Naive thymus-derived CD4-positive, alpha-beta T cell (primary cell): ENCODE measurements around the gene DND1. TPM values are rescaled to one million over a fixed set of nuclear protein-coding genes. Genes with fewer than 3 reads are reported as not detected.

Experiments
- ATAC-seq: fragments of 150-1000 bp; cut with Tn5 transposase; 2 replicates; pipeline ENCODE4 v1.10.0; 2021; ENCODE audit warnings: mild to moderate bottlenecking, moderate library complexity
- CTCF ChIA-PET: fragments of 350-600 bp; sonication (Branson Sonifier 250); formaldehyde crosslinking; loops from one replicate; lab custom pipeline; 2021; ENCODE audit warnings: antibody characterized with exemption; lab: Charles Lee
- POLR2A ChIA-PET: fragments of 350-600 bp; sonication (Branson Sonifier 250); formaldehyde crosslinking; loops from one replicate; lab custom pipeline; 2021; ENCODE audit warnings: antibody characterized with exemption, inconsistent platforms; lab: Charles Lee
- DNase-seq, 9 donors: peaks; one replicate each; pipeline versions ENCODE4 v3.0.0 to v3.0.0-alpha.2; 2020 to 2022; ENCODE audit warnings: mixed read lengths in 1 of 9
- H3K27ac ChIP-seq: one replicate; pipeline ENCODE4 v1.7.0; 2013; ENCODE audit warnings: mild to moderate bottlenecking, low read depth, low read length, moderate library complexity
- H3K27me3 ChIP-seq, 2 donors: one replicate each; pipeline ENCODE4 v1.7.0; 2013; ENCODE audit warnings: low read length in 2 of 2, mild to moderate bottlenecking in 2 of 2, moderate library complexity in 2 of 2; ENCODE audit not compliant: control insufficient read depth in 2 of 2, insufficient read depth in 2 of 2
- H3K36me3 ChIP-seq, 3 experiments: 1 replicate in 2 of 3; 2 replicates in 1 of 3; pipeline ENCODE4 v1.7.0; 2013; ENCODE audit warnings: low read length in 3 of 3, mild to moderate bottlenecking in 3 of 3, moderate library complexity in 1 of 3; ENCODE audit not compliant: insufficient read depth in 3 of 3, control insufficient read depth in 2 of 3
- H3K4me1 ChIP-seq, 2 donors: one replicate each; pipeline ENCODE4 v1.7.0; 2013; ENCODE audit warnings: low read length in 2 of 2, mild to moderate bottlenecking in 2 of 2, moderate library complexity in 1 of 2; ENCODE audit not compliant: control insufficient read depth in 2 of 2, insufficient read depth in 2 of 2
- H3K4me3 ChIP-seq: 2 replicates; pipeline ENCODE4 v1.7.0; 2013; ENCODE audit warnings: mild to moderate bottlenecking, low read length
- H3K9me3 ChIP-seq, 3 experiments: 1 replicate in 2 of 3; 2 replicates in 1 of 3; pipeline ENCODE4 v1.7.0; 2013; ENCODE audit warnings: low read length in 3 of 3; ENCODE audit not compliant: control insufficient read depth in 2 of 3
- H3K27ac Mint-ChIP-seq, 9 donors: one replicate each; pipeline ENCODE4 v1.8.0; 2020 to 2022; ENCODE audit warnings: mixed read lengths in 9 of 9, mild to moderate bottlenecking in 8 of 9, moderate library complexity in 5 of 9, inconsistent platforms in 2 of 9
- H3K27me3 Mint-ChIP-seq, 5 donors: one replicate each; pipeline ENCODE4 v1.8.0; 2021 to 2022; ENCODE audit warnings: mixed read lengths in 5 of 5, mild to moderate bottlenecking in 1 of 5
- H3K36me3 Mint-ChIP-seq, 5 donors: one replicate each; pipeline ENCODE4 v1.8.0; 2020 to 2022; ENCODE audit warnings: mixed read lengths in 5 of 5, mild to moderate bottlenecking in 3 of 5, inconsistent platforms in 1 of 5
- H3K4me1 Mint-ChIP-seq, 7 donors: one replicate each; pipeline ENCODE4 v1.8.0; 2020 to 2022; ENCODE audit warnings: mixed read lengths in 7 of 7, mild to moderate bottlenecking in 3 of 7, inconsistent platforms in 1 of 7
- H3K4me3 Mint-ChIP-seq, 10 donors: one replicate each; pipeline ENCODE4 v1.8.0; 2020 to 2022; ENCODE audit warnings: mild to moderate bottlenecking in 10 of 10, mixed read lengths in 10 of 10, moderate library complexity in 6 of 10, inconsistent platforms in 2 of 10
- H3K9me3 Mint-ChIP-seq, 11 donors: one replicate each; pipeline ENCODE4 v1.8.0; 2020 to 2022; ENCODE audit warnings: mixed read lengths in 11 of 11, mild to moderate bottlenecking in 4 of 11, inconsistent platforms in 1 of 11, moderate library complexity in 1 of 11
- intact Hi-C, 2 donors: fragments of 100-400 bp; cut with micrococcal nuclease; formaldehyde crosslinking; loops; one replicate each; pipeline ENCODE4 v1.15.1; 2023
- polyA plus RNA-seq, 2 donors: library from polyadenylated mRNA; unstranded; fragments of 300-500 nt; fragmentation: Illumina TruSeq; gene quantifications; one replicate each; pipeline ENCODE4 v1.2.3, GENCODE V29; 2021
- total RNA-seq, 6 experiments: library from RNA in 5 of 6; stranded (reverse) in 5 of 6; gene quantifications; 1 replicate in 5 of 6; 2 replicates in 1 of 6; pipeline ENCODE4 v1.2.3 and lab custom pipeline; 2021 to 2026

DND1 gene
- total and polyA plus RNA-seq, 7 experiments from 2014 or later: 0.15 to 5.0 (median 2.7) TPM; not detected in 1

DNA sequence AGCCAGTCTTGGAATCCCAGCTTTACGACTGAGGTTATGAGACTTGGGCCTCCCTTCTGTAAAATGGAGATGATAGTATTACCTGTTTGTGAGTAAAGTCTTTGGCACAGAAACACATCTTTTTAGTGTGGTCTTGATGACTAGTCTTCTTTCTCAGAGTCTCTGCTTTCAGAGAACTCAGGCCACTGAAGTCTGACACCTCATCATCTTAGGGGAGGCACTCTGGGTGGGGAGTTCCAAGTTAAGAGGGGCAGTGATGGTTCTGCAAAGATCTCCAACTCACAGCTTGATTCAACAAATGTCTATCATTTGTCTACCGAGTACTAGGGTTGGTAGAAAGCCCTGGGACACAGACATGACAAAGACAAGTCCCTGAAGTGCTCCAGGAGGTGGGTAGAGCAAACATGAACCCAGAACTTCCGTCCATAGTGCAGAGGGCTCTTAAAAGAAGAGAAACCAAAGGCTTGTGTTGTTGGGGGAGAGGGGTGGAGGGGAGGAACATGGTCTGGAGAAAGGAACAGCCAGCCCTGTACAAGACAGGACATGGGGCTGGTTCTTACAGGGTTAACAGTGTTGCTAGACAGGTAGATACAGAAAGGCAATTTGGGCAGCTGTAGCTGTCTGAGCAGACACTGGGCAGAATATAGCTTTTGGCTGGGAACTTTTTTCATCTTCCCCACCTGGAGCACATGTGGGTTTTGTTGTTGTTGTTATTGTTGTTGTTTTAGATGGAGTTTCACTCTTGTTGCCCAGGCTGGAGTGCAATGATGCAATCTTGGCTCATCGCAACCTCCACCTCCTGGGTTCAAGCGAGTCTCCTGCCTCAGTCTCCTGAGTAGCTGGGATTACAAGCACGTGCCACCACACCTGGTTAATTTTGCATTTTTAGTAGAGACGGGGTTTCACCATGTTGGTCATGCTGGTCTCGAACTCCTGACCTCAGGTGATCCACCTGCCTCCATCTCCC, 37.8 kb downstream of the DND1 start:
- Mint-ChIP-seq H3K36me3 (peaks cover 0 to 8% (median 0%) of the 10 kb centered on the region in 5 donors), H3K4me1 (peaks cover 26 to 58% (median 43%) of the 10 kb centered on the region in 7 donors), H3K4me3 (no peak overlapping the region), H3K9me3 (no peaks in the 10 kb centered on the region), H3K27ac (peak overlapping the region in 3 of 9 donors; percentile 26 to 77 (median 38)), H3K27me3 (peaks cover 0 to 26% (median 0%) of the 10 kb centered on the region in 5 donors)
- no peak overlapping the region for H3K27ac ChIP-seq
- H3K27me3 ChIP-seq: no peaks in the 10 kb centered on the region
- no peaks in the 10 kb centered on the region for H3K36me3 ChIP-seq
- POLR2A ChIA-PET: interaction anchor here (0.8 to 2.7 kb wide), 6 partner anchors 9 to 88 kb away, joined by 3 to 12 read pairs (median 6); partner anchors contain the start of genes IK and NDUFA2
- H3K4me3 ChIP-seq: no peak overlapping the region
- peaks cover 6 to 15% of the 10 kb centered on the region in 2 donors for H3K4me1 ChIP-seq
- intact Hi-C loops: loop anchor here (1.0 to 5.0 kb wide), 6 partner anchors 88 to 1438 kb away; partner anchors contain the start of genes EIF4EBP3 (in 1 of the 2), PURA (in 1 of the 2) and SIL1 (in 1 of the 2)
- CTCF ChIA-PET: interaction anchor here (0.8 to 1.8 kb wide), 8 partner anchors 13 to 272 kb away, joined by 3 to 12 read pairs (median 4); partner anchors contain the start of gene EIF4EBP3
- DNase-seq: no peak
- no peaks in the 10 kb centered on the region for H3K9me3 ChIP-seq
- no peak for ATAC-seq

DNA sequence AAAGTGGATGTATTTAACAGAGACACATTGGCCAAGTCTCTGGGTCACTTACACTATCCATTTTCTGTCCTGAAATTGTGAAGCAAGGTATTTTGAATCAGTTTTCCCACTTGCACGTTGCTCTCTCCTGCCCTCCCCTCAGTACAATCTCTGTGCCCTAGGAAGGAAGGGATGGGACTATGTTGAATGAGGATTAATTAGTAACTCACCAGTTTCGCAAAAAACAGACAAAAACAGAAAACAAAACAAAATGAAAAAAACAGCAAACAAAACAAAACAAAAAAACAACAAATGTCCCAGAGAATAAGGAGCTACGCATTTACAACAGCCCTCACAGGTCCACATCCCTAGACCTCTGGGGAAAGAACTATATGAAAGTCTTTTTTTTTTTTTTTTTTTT, 39.3 kb downstream of the DND1 start:
- Histone ChIP-seq H3K9me3 (no peaks in the 10 kb centered on the region), H3K4me3 (no peak overlapping the region), H3K27ac (no peak overlapping the region), H3K4me1 (peaks cover 0 to 9% of the 10 kb centered on the region in 2 donors), H3K36me3 (no peaks in the 10 kb centered on the region), H3K27me3 (no peaks in the 10 kb centered on the region)
- Mint-ChIP-seq H3K9me3 (no peaks in the 10 kb centered on the region), H3K27ac (peak overlapping the region in 2 of 9 donors; percentile 2 to 54), H3K27me3 (peaks cover 0 to 26% (median 0%) of the 10 kb centered on the region in 5 donors), H3K4me3 (peak overlapping the region in 9 of 10 donors; percentile 11 to 93 (median 53)), H3K36me3 (peaks cover 0 to 4% (median 0%) of the 10 kb centered on the region in 5 donors), H3K4me1 (peaks cover 17 to 48% (median 28%) of the 10 kb centered on the region in 7 donors)
- DNase-seq (no peak), ATAC-seq (no peak)
- POLR2A ChIA-PET: interaction anchor here (0.6 to 4.2 kb wide), 6 partner anchors 11 to 86 kb away, joined by 3 to 34 read pairs (median 10); partner anchors contain the start of genes IK and NDUFA2
- intact Hi-C loops: loop anchor here in 1 of 2 donors (2.0 kb wide), 1 partner anchor 271 kb away; no protein-coding TSS in a partner anchor
- CTCF ChIA-PET: interaction anchor here (1.2 kb wide), 1 partner anchor 86 kb away, joined by 12 read pairs; the partner anchor contains the start of gene EIF4EBP3

DNA sequence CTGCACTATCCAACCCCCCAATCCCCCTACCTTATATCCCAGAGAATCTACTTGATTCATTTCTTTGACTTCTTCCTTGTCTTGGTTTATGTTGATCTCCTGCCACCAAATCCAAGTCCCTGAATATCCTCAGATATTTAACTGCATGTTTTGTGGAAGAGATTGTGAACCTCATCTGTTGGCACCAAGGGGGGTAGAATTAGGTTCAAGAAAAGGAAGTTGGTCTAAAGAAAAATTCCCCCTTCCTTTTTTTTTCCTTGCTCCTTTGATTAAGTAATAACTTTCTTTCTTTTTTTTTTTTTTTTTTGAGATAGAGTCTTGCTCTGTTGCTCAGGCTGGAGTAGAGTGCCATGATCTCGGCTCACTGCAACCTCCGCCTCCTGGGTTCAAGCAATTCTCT, 39.9 kb downstream of the DND1 start:
- Histone ChIP-seq H3K27me3 (no peaks in the 10 kb centered on the region), H3K36me3 (no peaks in the 10 kb centered on the region), H3K4me1 (peaks cover 0 to 9% of the 10 kb centered on the region in 2 donors), H3K27ac (peak overlapping the region; percentile 41), H3K9me3 (no peaks in the 10 kb centered on the region), H3K4me3 (peak overlapping the region; percentile 87)
- ChIA-PET CTCF (interaction anchor here (1.0 to 1.6 kb wide), 5 partner anchors 13 to 268 kb away, joined by 3 to 7 read pairs (median 4); partner anchors contain the start of genes IK and NDUFA2), POLR2A (interaction anchor here (0.6 to 4.2 kb wide), 5 partner anchors 13 to 1342 kb away, joined by 3 to 34 read pairs (median 10); partner anchors contain the start of genes ANKHD1, EIF4EBP3, IK and NDUFA2)
- peak overlapping the region; percentile 89 to 99 (median 92) for H3K4me3 Mint-ChIP-seq
- peak overlapping the region in 7 of 9 donors; percentile 54 to 88 (median 72) for H3K27ac Mint-ChIP-seq
- no peaks in the 10 kb centered on the region for H3K9me3 Mint-ChIP-seq
- H3K36me3 Mint-ChIP-seq: peaks cover 0 to 2% (median 0%) of the 10 kb centered on the region in 5 donors
- H3K27me3 Mint-ChIP-seq: peaks cover 0 to 26% (median 0%) of the 10 kb centered on the region in 5 donors
- intact Hi-C loops: no loop called here
- H3K4me1 Mint-ChIP-seq: peaks cover 17 to 42% (median 22%) of the 10 kb centered on the region in 7 donors
- DNase-seq (no peak), ATAC-seq (no peak)

DNA sequence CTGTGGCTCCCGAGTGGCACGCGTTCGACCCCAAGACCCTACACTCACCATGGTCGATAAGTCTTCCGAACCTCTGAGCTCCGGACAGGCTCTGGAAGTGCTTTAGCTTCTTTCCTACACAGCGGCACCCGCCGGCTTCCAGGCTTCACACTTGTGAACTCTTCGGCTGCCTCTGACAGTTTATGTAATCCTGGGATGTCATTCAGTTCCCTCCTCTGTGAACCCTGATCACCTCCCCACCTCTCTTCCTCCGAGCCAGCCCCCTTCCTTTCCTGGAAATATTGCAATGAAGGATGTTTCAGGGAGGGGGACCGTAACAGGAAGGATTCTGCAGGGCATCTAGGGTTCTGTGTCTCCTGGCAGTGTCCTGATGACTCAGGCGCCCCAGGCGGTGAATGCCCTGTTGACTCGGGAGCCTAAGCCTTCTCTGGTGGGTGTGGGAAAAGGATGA, 40.3 kb downstream of the DND1 start, which contains the start of gene CD14:
TSS of gene CD14 (minus strand) at position 155 of the 451 bp plus-strand sequence. CDS start at position 51, 104 bp downstream.
- intact Hi-C loops: no loop called here

DNA sequence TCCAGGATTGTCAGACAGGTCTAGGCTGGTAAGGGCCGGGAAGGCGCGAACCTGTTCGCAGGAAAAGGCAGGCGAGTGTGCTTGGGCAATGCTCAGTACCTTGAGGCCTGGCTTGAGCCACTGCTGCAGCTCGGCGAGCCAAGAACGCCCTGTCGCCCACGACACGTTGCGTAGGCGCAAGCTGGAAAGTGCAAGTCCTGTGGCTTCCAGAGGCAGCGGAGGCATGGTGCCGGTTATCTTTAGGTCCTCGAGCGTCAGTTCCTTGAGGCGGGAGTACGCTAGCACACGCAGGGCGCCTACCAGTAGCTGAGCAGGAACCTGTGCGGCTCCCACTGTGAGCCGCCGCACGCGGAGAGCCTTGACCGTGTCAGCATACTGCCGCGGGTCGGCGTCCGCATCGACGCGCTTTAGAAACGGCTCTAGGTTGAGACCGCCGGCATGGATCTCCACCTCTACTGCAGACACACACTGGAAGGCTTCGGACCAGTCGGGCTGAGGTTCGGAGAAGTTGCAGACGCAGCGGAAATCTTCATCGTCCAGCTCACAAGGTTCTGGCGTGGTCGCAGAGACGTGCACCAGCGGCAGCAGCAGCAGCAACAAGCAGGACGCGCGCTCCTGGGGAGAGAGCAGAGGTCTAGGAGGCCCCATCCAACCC, 40.9 kb downstream of the DND1 start:
- POLR2A ChIA-PET: interaction anchor here (0.6 to 4.2 kb wide), 13 partner anchors 14 to 1341 kb away, joined by 3 to 34 read pairs (median 4); partner anchors contain the start of genes ANKHD1, EIF4EBP3, IK and NDUFA2

More for the DNA sequence above, 40.3 kb downstream of the DND1 start, which contains the start of gene CD14:
- Histone ChIP-seq H3K4me1 (peaks cover 0 to 9% of the 10 kb centered on the region in 2 donors), H3K36me3 (no peaks in the 10 kb centered on the region), H3K27ac (peak within 1 kb of the TSS; percentile 41), H3K27me3 (no peaks in the 10 kb centered on the region), H3K9me3 (no peaks in the 10 kb centered on the region), H3K4me3 (peak within 1 kb of the TSS; percentile 87)
- Mint-ChIP-seq H3K36me3 (peaks cover 0 to 3% (median 0%) of the 10 kb centered on the region in 5 donors), H3K27me3 (peaks cover 0 to 26% (median 0%) of the 10 kb centered on the region in 5 donors), H3K9me3 (peaks cover 0 to 3% (median 0%) of the 10 kb centered on the region in 11 donors), H3K4me3 (peak within 1 kb of the TSS; percentile 89 to 99 (median 92)), H3K27ac (peak within 1 kb of the TSS; percentile 29 to 88 (median 79)), H3K4me1 (peaks cover 17 to 37% (median 18%) of the 10 kb centered on the region in 7 donors)
- no peak for DNase-seq
- ATAC-seq: peak; percentile 35
- CTCF ChIA-PET: interaction anchor here (1.0 to 1.6 kb wide), 5 partner anchors 13 to 267 kb away, joined by 3 to 7 read pairs (median 4); partner anchors contain the start of genes IK and NDUFA2
- POLR2A ChIA-PET: interaction anchor here (0.6 to 4.2 kb wide), 11 partner anchors 14 to 1341 kb away, joined by 3 to 34 read pairs (median 4); partner anchors contain the start of genes ANKHD1, EIF4EBP3, IK and NDUFA2

More for the DNA sequence above, 40.9 kb downstream of the DND1 start:
- H3K4me1 Mint-ChIP-seq: peaks cover 16 to 36% (median 17%) of the 10 kb centered on the region in 7 donors
- peaks cover 0 to 26% (median 0%) of the 10 kb centered on the region in 5 donors for H3K27me3 Mint-ChIP-seq
- no peaks in the 10 kb centered on the region for H3K27me3 ChIP-seq
- peak overlapping the region; percentile 29 to 88 (median 79) for H3K27ac Mint-ChIP-seq
- H3K36me3 ChIP-seq: no peaks in the 10 kb centered on the region
- peaks cover 0 to 8% (median 0%) of the 10 kb centered on the region in 11 donors for H3K9me3 Mint-ChIP-seq
- CTCF ChIA-PET: interaction anchor here (1.0 to 1.6 kb wide), 6 partner anchors 14 to 267 kb away, joined by 3 to 7 read pairs (median 4); partner anchors contain the start of genes IK and NDUFA2
- ATAC-seq (peak; percentile 81), DNase-seq (peak; percentile 29 to 64 (median 51))
- H3K4me3 ChIP-seq: peak overlapping the region; percentile 87
- peak overlapping the region; percentile 89 to 99 (median 92) for H3K4me3 Mint-ChIP-seq
- intact Hi-C loops: loop anchor here in 1 of 2 donors (1.0 kb wide), 3 partner anchors 15 to 85 kb away; partner anchors contain the start of genes EIF4EBP3, IK, NDUFA2 and WDR55
- H3K4me1 ChIP-seq: peaks cover 0 to 9% of the 10 kb centered on the region in 2 donors
- H3K27ac ChIP-seq: peak overlapping the region; percentile 41
- H3K9me3 ChIP-seq: no peaks in the 10 kb centered on the region
- H3K36me3 Mint-ChIP-seq: peaks cover 0 to 4% (median 0%) of the 10 kb centered on the region in 5 donors
